ENCODE results near the gene SULT4A1.

SULT4A1 gene

GRCh38 chr22:43843783-43844530 is 18.4 kb downstream of the SULT4A1 start:
- DNase-seq = no peak

GRCh38 chr22:43841742-43842141 is 20.6 kb downstream of the SULT4A1 start:
- no peak for DNase-seq

- DNase-seq = no peak
Measured at GRCh38 chr22:43840851-43841250, 21.5 kb downstream of the SULT4A1 start.

GRCh38 chr22:43840431-43840830 is 21.9 kb downstream of the SULT4A1 start:
- no peak for DNase-seq

- DNase-seq = no peak
Measured at GRCh38 chr22:43839781-43840180, 22.5 kb downstream of the SULT4A1 start.

GRCh38 chr22:43838571-43839307 is 23.6 kb downstream of the SULT4A1 start:
- no peak for DNase-seq

- no peak for DNase-seq
Measured at GRCh38 chr22:43838161-43838560, 24.2 kb downstream of the SULT4A1 start.

GRCh38 chr22:43837666-43838065 is 24.6 kb downstream of the SULT4A1 start:
- no peak for DNase-seq

- DNase-seq = no peak
Measured at GRCh38 chr22:43835736-43836135, 26.6 kb downstream of the SULT4A1 start.

- no peak for DNase-seq
Measured at GRCh38 chr22:43835166-43835565, 27.1 kb downstream of the SULT4A1 start.

GRCh38 chr22:43833286-43834240 is 28.8 kb downstream of the SULT4A1 start:
- DNase-seq = no peak

GRCh38 chr22:43832393-43833265 is 29.7 kb downstream of the SULT4A1 start:
- DNase-seq = no peak

GRCh38 chr22:43831561-43832392 is 30.5 kb downstream of the SULT4A1 start:
- DNase-seq = no peak

GRCh38 chr22:43830931-43831560 is 31.3 kb downstream of the SULT4A1 start:
- DNase-seq = no peak

GRCh38 chr22:43829904-43830851 is 32.1 kb downstream of the SULT4A1 start:
- DNase-seq = peak in 1 of 2 experiments; percentile 35

GRCh38 chr22:43828998-43829782 is 33.1 kb downstream of the SULT4A1 start:
- DNase-seq = no peak

GRCh38 chr22:43828725-43828997 is 33.7 kb downstream of the SULT4A1 start:
- no peak for DNase-seq

- no peak for DNase-seq
Measured at GRCh38 chr22:43827926-43828724, 34.2 kb downstream of the SULT4A1 start.

Measured in NCI-H2081 (cell line).